SK-N-SH treated with all-trans-retinoic acid at 6 μM for 48 hours (cell line): ENCODE measurements around the gene STS.

Experiments used
- ATAC-seq: fragments of 200-7000 bp; cut with Tn5 transposase; 3 replicates; pipeline ENCODE4 v1.9.1; 2020; ENCODE audit warnings: mild to moderate bottlenecking, moderate library complexity
- ARNTL ChIP-seq: fragments of 450-650 bp; formaldehyde crosslinking; IDR thresholded peaks from 2 replicates; pipeline ENCODE4 v1.5.0; 2020; ENCODE audit warnings: low read depth, mild to moderate bottlenecking, moderate library complexity, borderline replicate concordance
- BACH2 ChIP-seq: fragments of 250-450 bp; sonication (Bioruptor Pico); IDR thresholded peaks from 2 replicates; pipeline ENCODE4 v1.9.0; 2021; ENCODE audit warnings: mild to moderate bottlenecking, borderline replicate concordance
- CSDC2 ChIP-seq: fragments of 250-450 bp; sonication (Bioruptor Pico); IDR thresholded peaks from 2 replicates; pipeline ENCODE4 v1.5.0; 2020; ENCODE audit warnings: mild to moderate bottlenecking, moderate library complexity
- ESRRG ChIP-seq: fragments of 250-450 bp; sonication (Bioruptor Pico); IDR thresholded peaks from 2 replicates; pipeline ENCODE4 v1.6.1; 2021; ENCODE audit warnings: mild to moderate bottlenecking
- GLIS3 ChIP-seq: fragments of 250-450 bp; sonication (Bioruptor Pico); IDR thresholded peaks from 2 replicates; pipeline ENCODE4 v1.5.0; 2020; ENCODE audit warnings: mild to moderate bottlenecking, moderate library complexity
- ISL1 ChIP-seq: fragments of 250-450 bp; sonication (Bioruptor Pico); IDR thresholded peaks from 2 replicates; pipeline ENCODE4 v2.1.2; 2022; ENCODE audit warnings: mild to moderate bottlenecking, moderate library complexity
- OSR1 ChIP-seq: fragments of 250-450 bp; sonication (Bioruptor Pico); IDR thresholded peaks from 2 replicates; pipeline ENCODE4 v1.8.0; 2022; ENCODE audit warnings: moderate library complexity, mild to moderate bottlenecking, inconsistent platforms
- RARB ChIP-seq: fragments of 250-450 bp; sonication (Bioruptor Pico); IDR thresholded peaks from 2 replicates; pipeline ENCODE4 v1.8.0; 2021; ENCODE audit warnings: mild to moderate bottlenecking, moderate library complexity
- SNAI2 ChIP-seq: fragments of 250-450 bp; sonication (Bioruptor Pico); IDR thresholded peaks from 2 replicates; pipeline ENCODE4 v1.5.0; 2020; ENCODE audit warnings: mild to moderate bottlenecking, moderate library complexity
- TCF4 ChIP-seq: fragments of 250-450 bp; sonication (Bioruptor Pico); IDR thresholded peaks from 2 replicates; pipeline ENCODE4 v1.8.0; 2021; ENCODE audit warnings: mild to moderate bottlenecking, moderate library complexity, borderline replicate concordance
- TOX ChIP-seq: fragments of 250-450 bp; sonication (Bioruptor Pico); IDR thresholded peaks from 2 replicates; pipeline ENCODE4 v1.8.0; 2021; ENCODE audit warnings: mild to moderate bottlenecking, moderate library complexity, borderline replicate concordance
- ZC3H10 ChIP-seq: fragments of 250-450 bp; sonication (Bioruptor Pico); IDR thresholded peaks from 2 replicates; pipeline ENCODE4 v1.5.1; 2021; ENCODE audit warnings: mild to moderate bottlenecking, moderate library complexity
- ZFP3 ChIP-seq: fragments of 250-450 bp; sonication (Bioruptor Pico); IDR thresholded peaks from 2 replicates; pipeline ENCODE4 v1.5.0; 2020; ENCODE audit warnings: mild to moderate bottlenecking, moderate library complexity
- ZFP30 ChIP-seq: fragments of 450-650 bp; formaldehyde crosslinking; IDR thresholded peaks from 2 replicates; pipeline ENCODE4 v1.5.0; 2022; ENCODE audit warnings: mild to moderate bottlenecking, moderate library complexity
- ZNF565 ChIP-seq: fragments of 450-650 bp; formaldehyde crosslinking; conservative IDR thresholded peaks from 2 replicates; pipeline ENCODE4 v1.5.0; 2020; ENCODE audit warnings: low read depth, mild to moderate bottlenecking, moderate library complexity
- ZNF70 ChIP-seq: fragments of 450-650 bp; formaldehyde crosslinking; IDR thresholded peaks from 2 replicates; pipeline ENCODE4 v1.5.0; 2020; ENCODE audit warnings: mild to moderate bottlenecking, moderate library complexity
- ZNF8 ChIP-seq: fragments of 450-650 bp; formaldehyde crosslinking; IDR thresholded peaks from 2 replicates; pipeline ENCODE4 v1.5.0; 2020; ENCODE audit warnings: mild to moderate bottlenecking, moderate library complexity
- TF ChIP-seq, protein P1 (sequence below): fragments of 250-450 bp; sonication (Bioruptor Pico); IDR thresholded peaks from 2 replicates; pipeline ENCODE4 v1.5.0; 2020; ENCODE audit warnings: mild to moderate bottlenecking, moderate library complexity
- TF ChIP-seq, protein P2 (sequence below): fragments of 250-450 bp; sonication (Bioruptor Pico); IDR thresholded peaks from 2 replicates; pipeline ENCODE4 v1.8.0; 2020; ENCODE audit warnings: mild to moderate bottlenecking, moderate library complexity, borderline replicate concordance
- TF ChIP-seq, protein P3 (sequence below): fragments of 250-450 bp; sonication (Bioruptor Pico); IDR thresholded peaks from 2 replicates; pipeline ENCODE4 v1.8.0; 2021; ENCODE audit warnings: low read depth, mild to moderate bottlenecking, moderate library complexity, borderline replicate concordance
- TF ChIP-seq, protein P4 (sequence below): fragments of 250-450 bp; sonication (Bioruptor Pico); IDR thresholded peaks from 2 replicates; pipeline ENCODE4 v1.5.1; 2021; ENCODE audit warnings: mild to moderate bottlenecking, moderate library complexity

The STS gene

DNA sequence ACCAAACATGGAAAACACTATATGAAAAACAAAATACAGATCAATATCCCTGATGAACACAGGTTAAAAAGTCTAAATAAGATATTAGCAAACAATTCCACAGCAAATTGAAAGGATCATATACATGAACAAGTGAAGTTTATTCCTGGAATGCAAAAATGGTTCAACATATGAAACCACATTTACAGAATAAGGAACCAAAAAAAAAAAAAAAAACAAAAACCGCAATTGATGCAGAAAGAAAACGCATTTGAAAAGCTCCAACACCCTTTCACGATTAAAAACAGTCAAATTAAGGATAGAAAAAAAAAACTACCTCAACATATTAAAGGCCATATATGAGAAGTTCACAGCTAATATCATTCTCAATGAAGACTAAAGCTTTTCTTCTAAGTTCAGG lies 45.4 kb upstream of the STS start:
- no peak for TF ChIP-seq ZFP3 (CRISPR knock-in tag)
- TF ChIP-seq SNAI2 (CRISPR knock-in tag): no peak
- TF ChIP-seq ARNTL: no peak
- TF ChIP-seq RARB (CRISPR knock-in tag): no peak
- TF ChIP-seq, protein P1, sequence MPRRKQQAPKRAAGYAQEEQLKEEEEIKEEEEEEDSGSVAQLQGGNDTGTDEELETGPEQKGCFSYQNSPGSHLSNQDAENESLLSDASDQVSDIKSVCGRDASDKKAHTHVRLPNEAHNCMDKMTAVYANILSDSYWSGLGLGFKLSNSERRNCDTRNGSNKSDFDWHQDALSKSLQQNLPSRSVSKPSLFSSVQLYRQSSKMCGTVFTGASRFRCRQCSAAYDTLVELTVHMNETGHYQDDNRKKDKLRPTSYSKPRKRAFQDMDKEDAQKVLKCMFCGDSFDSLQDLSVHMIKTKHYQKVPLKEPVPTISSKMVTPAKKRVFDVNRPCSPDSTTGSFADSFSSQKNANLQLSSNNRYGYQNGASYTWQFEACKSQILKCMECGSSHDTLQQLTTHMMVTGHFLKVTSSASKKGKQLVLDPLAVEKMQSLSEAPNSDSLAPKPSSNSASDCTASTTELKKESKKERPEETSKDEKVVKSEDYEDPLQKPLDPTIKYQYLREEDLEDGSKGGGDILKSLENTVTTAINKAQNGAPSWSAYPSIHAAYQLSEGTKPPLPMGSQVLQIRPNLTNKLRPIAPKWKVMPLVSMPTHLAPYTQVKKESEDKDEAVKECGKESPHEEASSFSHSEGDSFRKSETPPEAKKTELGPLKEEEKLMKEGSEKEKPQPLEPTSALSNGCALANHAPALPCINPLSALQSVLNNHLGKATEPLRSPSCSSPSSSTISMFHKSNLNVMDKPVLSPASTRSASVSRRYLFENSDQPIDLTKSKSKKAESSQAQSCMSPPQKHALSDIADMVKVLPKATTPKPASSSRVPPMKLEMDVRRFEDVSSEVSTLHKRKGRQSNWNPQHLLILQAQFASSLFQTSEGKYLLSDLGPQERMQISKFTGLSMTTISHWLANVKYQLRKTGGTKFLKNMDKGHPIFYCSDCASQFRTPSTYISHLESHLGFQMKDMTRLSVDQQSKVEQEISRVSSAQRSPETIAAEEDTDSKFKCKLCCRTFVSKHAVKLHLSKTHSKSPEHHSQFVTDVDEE (CRISPR knock-in tag): no peak
- no peak for TF ChIP-seq CSDC2 (CRISPR knock-in tag)
- TF ChIP-seq, protein P2, sequence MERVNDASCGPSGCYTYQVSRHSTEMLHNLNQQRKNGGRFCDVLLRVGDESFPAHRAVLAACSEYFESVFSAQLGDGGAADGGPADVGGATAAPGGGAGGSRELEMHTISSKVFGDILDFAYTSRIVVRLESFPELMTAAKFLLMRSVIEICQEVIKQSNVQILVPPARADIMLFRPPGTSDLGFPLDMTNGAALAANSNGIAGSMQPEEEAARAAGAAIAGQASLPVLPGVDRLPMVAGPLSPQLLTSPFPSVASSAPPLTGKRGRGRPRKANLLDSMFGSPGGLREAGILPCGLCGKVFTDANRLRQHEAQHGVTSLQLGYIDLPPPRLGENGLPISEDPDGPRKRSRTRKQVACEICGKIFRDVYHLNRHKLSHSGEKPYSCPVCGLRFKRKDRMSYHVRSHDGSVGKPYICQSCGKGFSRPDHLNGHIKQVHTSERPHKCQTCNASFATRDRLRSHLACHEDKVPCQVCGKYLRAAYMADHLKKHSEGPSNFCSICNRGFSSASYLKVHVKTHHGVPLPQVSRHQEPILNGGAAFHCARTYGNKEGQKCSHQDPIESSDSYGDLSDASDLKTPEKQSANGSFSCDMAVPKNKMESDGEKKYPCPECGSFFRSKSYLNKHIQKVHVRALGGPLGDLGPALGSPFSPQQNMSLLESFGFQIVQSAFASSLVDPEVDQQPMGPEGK (CRISPR knock-in tag): no peak
- no peak for TF ChIP-seq ZFP30 (CRISPR knock-in tag)
- no peak for TF ChIP-seq ZNF70 (CRISPR knock-in tag)
- TF ChIP-seq, protein P3, sequence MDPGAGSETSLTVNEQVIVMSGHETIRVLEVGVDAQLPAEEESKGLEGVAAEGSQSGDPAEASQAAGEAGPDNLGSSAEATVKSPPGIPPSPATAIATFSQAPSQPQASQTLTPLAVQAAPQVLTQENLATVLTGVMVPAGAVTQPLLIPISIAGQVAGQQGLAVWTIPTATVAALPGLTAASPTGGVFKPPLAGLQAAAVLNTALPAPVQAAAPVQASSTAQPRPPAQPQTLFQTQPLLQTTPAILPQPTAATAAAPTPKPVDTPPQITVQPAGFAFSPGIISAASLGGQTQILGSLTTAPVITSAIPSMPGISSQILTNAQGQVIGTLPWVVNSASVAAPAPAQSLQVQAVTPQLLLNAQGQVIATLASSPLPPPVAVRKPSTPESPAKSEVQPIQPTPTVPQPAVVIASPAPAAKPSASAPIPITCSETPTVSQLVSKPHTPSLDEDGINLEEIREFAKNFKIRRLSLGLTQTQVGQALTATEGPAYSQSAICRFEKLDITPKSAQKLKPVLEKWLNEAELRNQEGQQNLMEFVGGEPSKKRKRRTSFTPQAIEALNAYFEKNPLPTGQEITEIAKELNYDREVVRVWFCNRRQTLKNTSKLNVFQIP (CRISPR knock-in tag): no peak
- TF ChIP-seq, protein P4, sequence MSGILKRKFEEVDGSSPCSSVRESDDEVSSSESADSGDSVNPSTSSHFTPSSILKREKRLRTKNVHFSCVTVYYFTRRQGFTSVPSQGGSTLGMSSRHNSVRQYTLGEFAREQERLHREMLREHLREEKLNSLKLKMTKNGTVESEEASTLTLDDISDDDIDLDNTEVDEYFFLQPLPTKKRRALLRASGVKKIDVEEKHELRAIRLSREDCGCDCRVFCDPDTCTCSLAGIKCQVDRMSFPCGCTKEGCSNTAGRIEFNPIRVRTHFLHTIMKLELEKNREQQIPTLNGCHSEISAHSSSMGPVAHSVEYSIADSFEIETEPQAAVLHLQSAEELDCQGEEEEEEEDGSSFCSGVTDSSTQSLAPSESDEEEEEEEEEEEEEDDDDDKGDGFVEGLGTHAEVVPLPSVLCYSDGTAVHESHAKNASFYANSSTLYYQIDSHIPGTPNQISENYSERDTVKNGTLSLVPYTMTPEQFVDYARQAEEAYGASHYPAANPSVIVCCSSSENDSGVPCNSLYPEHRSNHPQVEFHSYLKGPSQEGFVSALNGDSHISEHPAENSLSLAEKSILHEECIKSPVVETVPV (CRISPR knock-in tag): no peak
- no peak for TF ChIP-seq ZNF565 (CRISPR knock-in tag)
- TF ChIP-seq GLIS3 (CRISPR knock-in tag): no peak
- TF ChIP-seq ESRRG: no peak
- no peak for TF ChIP-seq ZC3H10 (CRISPR knock-in tag)
- TF ChIP-seq OSR1 (CRISPR knock-in tag): no peak
- no peak for ATAC-seq

DNA sequence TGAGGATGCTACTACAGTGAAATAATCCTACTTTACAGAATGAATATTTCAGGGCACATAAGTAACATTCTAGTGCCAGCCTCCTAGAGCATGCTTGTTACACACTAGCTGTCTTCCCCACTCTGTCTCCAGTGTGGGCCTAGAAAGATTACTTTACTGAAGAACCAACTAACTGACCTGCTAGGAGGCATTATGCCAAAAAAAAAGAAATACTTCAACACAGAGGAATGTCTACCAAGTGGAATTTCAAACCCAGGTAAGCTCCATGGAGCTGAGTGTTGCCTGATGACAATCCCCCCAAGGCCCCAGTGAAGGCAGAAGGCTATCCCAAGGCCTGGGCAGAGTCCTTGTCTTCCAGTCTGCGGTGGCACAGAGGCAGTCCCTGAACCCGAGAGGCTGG lies 40.9 kb upstream of the STS start:
- TF ChIP-seq CSDC2 (CRISPR knock-in tag) (no peak), ESRRG (no peak), OSR1 (CRISPR knock-in tag) (no peak), RARB (CRISPR knock-in tag) (no peak), TCF4 (no peak), GLIS3 (CRISPR knock-in tag) (no peak), ZNF8 (CRISPR knock-in tag) (no peak), SNAI2 (CRISPR knock-in tag) (no peak), ISL1 (CRISPR knock-in tag) (no peak)
- TF ChIP-seq, protein P2 (CRISPR knock-in tag): no peak
- ATAC-seq: no peak

DNA sequence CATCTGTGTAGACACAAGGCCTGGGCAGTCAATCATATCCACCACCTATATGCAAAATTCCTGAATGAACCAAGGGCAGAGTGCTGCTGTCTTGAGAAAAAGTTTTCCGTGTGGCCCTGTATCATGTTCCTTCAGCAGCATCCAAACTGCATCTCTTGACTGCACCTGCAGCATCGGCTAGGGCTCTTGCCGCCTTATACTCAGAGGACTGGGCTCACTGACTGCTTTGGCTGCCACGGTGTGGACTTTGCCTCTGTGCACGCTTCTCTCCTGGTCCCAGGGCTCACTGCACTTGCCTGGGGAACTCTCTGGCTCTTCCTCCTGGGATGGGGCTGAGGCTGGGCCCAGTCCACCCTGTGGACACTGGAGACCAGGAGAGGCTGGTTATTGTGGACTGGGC lies 39.5 kb upstream of the STS start:
- TF ChIP-seq ZNF8 (CRISPR knock-in tag) (no peak), TOX (CRISPR knock-in tag) (no peak), ZFP30 (CRISPR knock-in tag) (no peak), ISL1 (CRISPR knock-in tag) (no peak), RARB (CRISPR knock-in tag) (no peak), BACH2 (CRISPR knock-in tag) (no peak), ESRRG (no peak), CSDC2 (CRISPR knock-in tag) (no peak), SNAI2 (CRISPR knock-in tag) (no peak)
- TF ChIP-seq, protein P3 (CRISPR knock-in tag): no peak
- TF ChIP-seq, protein P1 (CRISPR knock-in tag): no peak
- TF ChIP-seq, protein P2 (CRISPR knock-in tag): no peak
- no peak for ATAC-seq
